T-helper 2 cell (primary cell): Measurements from ENCODE around the gene ZNF70.
A peak's percentile ranks its signal among the peaks of the same experiment; 100 is the strongest.

Source experiments
- DNase-seq, 5 experiments: peaks; one replicate each; pipeline versions ENCODE4 v3.0.0 to v3.0.0-alpha.2; 2012 to 2022
- total RNA-seq, 2 donors: gene quantifications; one replicate each; lab custom pipeline; 2026; lab: John Stamatoyannopoulos, UW

ZNF70 gene
- total RNA-seq, result 5.0 to 6.5 reads per million in 2 donors

- DNase-seq, result peak; percentile 67 to 91 (median 77)
Measured at GRCh38 chr22:23750714-23751440, at the start of gene ZNF70. ZNF70 (minus strand) TSS chr22:23751112; CDS start chr22:23745140, 5,972 bp downstream.

- DNase-seq, result no peak
Measured at GRCh38 chr22:23796461-23796860, 45.5 kb upstream of the ZNF70 start.

GRCh38 chr22:23793326-23793725 is 42.4 kb upstream of the ZNF70 start:
- no peak for DNase-seq

GRCh38 chr22:23791738-23792645 is 41.1 kb upstream of the ZNF70 start:
- no peak for DNase-seq

GRCh38 chr22:23790819-23791737 is 40.2 kb upstream of the ZNF70 start:
- DNase-seq, result no peak

- DNase-seq, result no peak
Measured at GRCh38 chr22:23789638-23790037, 38.7 kb upstream of the ZNF70 start.

GRCh38 chr22:23789121-23789520 is 38.2 kb upstream of the ZNF70 start:
- no peak for DNase-seq

GRCh38 chr22:23787910-23788309 is 37.0 kb upstream of the ZNF70 start:
- no peak for DNase-seq

GRCh38 chr22:23787600-23787896 is 36.6 kb upstream of the ZNF70 start:
- no peak for DNase-seq

- peak; percentile 79 to 93 (median 85) for DNase-seq
Measured at GRCh38 chr22:23786752-23787599, 36.1 kb upstream of the ZNF70 start, which contains the start of gene SMARCB1. SMARCB1 (plus strand) TSS chr22:23786966; CDS start chr22:23787170, 204 bp downstream.

GRCh38 chr22:23786261-23786710 is 35.4 kb upstream of the ZNF70 start:
- no peak for DNase-seq

GRCh38 chr22:23784215-23784732 is 33.4 kb upstream of the ZNF70 start:
- no peak for DNase-seq

GRCh38 chr22:23783265-23784150 is 32.6 kb upstream of the ZNF70 start:
- DNase-seq, result no peak

GRCh38 chr22:23782703-23783102 is 31.8 kb upstream of the ZNF70 start:
- DNase-seq, result no peak

- DNase-seq, result no peak
Measured at GRCh38 chr22:23782252-23782651, 31.3 kb upstream of the ZNF70 start.

GRCh38 chr22:23781511-23782183 is 30.7 kb upstream of the ZNF70 start:
- DNase-seq, result no peak

GRCh38 chr22:23781065-23781464 is 30.2 kb upstream of the ZNF70 start:
- no peak for DNase-seq

- DNase-seq, result no peak
Measured at GRCh38 chr22:23780146-23780748, 29.3 kb upstream of the ZNF70 start.

GRCh38 chr22:23779731-23780130 is 28.8 kb upstream of the ZNF70 start:
- DNase-seq, result no peak
